AG04449 (cell line): Measurements from ENCODE around the gene CAPG.
A peak's percentile ranks its signal among the peaks of the same experiment; 100 is the strongest.

Source experiments
- CTCF ChIA-PET: fragments of 350-600 bp; formaldehyde crosslinking; extraction: SDS; loops from one replicate; lab custom pipeline; 2021; ENCODE audit warnings: antibody characterized with exemption; lab: Yijun Ruan, JAX
- POLR2A ChIA-PET: fragments of 400-600, 350-600 bp; formaldehyde crosslinking; extraction: SDS; loops from one replicate; lab custom pipeline; 2020; ENCODE audit warnings: antibody characterized with exemption, inconsistent platforms; lab: Yijun Ruan, JAX
- DNase-seq: peaks from one replicate; pipeline ENCODE4 v3.0.0-alpha.2; 2010; ENCODE audit warnings: low read depth, low spot score
- H3K4me3 ChIP-seq: 2 replicates; pipeline ENCODE4 v1.5.1; 2011; ENCODE audit warnings: low read depth, mild to moderate bottlenecking, control low read depth, low read length
- CTCF ChIP-seq: IDR thresholded peaks from one replicate; pipeline ENCODE4 v1.5.1; 2011; ENCODE audit warnings: mild to moderate bottlenecking, moderate library complexity, low read length, control low read depth, inconsistent platforms; ENCODE audit not compliant: insufficient read depth; ENCODE audit errors: missing control alignments

The CAPG gene

GRCh38 chr2:85355073-85355410 is 55.1 kb downstream of the CAPG start:
- no peak for TF ChIP-seq CTCF
- POLR2A ChIA-PET = interaction anchor here (0.6 to 2.3 kb wide), 10 partner anchors 10 to 222 kb away, joined by 3 to 27 read pairs (median 4); partner anchors contain the start of genes MAT2A and TGOLN2
- CTCF ChIA-PET = interaction anchor here (0.8 to 3.7 kb wide), 6 partner anchors 29 to 282 kb away, joined by 3 to 19 read pairs (median 4); partner anchors contain the start of gene MAT2A
- peak overlapping the region; percentile 91 for H3K4me3 ChIP-seq
- no peak for DNase-seq

DNA sequence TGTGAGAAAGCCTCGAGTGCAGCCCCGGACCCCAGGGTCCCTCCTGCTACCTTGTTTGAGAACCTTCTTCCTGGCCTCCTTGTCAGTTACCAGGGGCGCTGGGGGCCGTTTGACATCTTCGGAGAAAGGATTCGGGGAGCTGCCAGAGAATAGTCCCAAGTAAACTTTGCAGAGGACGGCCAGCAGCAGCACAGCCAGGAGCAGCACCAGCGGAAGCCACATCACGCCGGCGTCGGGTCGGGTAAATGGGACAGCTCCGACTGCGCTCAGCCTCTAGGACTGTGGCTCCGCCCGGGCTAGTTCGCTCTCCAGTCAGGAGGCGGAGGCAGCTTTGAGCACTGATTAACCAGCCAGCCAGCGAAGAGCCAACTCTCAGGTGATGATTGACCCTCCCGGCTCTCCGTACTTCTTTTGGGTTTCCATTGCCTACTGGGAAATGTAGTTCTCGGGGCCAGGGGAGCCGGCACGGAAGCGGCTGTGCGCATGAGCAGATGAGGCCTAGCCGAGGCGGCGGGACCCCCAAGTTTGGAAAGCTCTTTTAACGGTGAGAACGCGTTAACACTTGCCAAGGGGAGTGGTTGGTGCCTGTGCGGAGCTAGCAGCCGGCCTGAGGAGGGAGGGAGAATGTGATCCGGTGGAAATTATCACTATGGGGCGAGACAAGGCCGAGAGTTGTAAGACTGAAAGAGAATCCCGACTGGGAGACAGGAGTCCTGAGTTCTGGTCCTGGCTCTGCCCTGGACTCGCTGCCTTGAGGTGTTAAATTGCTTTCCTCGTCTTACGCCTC is 55.7 kb downstream of the CAPG start, which contains the start of the genes ELMOD3 and RETSAT:
Gene ELMOD3 (plus strand): TSS at position 484 of the 787 bp plus-strand sequence. CDS start 2,430 bp downstream, outside the sequence.
Gene RETSAT (minus strand): TSS at position 243 of the 787 bp plus-strand sequence. CDS start 21 bp downstream, at position 222.
- peak; percentile 97 for DNase-seq
- TF ChIP-seq CTCF = no peak
- CTCF ChIA-PET = interaction anchor here (0.6 to 3.7 kb wide), 8 partner anchors 29 to 283 kb away, joined by 3 to 19 read pairs (median 4); partner anchors contain the start of gene MAT2A

DNA sequence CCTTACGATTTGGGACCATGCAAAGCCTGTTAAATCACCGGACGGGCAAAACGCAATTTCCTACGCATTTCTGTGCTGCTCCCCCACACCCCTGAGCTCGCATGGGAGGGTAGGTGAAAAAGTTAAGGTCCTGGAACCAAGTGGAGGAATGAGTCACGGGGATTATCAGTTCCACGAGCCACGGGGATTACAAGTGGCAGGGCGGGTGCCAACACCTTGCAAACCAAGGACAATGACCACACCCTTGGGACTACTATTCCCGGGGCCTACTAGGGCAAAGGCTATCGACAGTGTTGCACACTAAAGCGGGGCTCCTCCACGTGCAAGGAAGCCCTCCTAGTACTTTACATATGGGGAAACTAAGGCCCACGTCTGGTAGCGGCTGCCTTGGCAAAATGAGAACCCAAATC is 56.3 kb downstream of the CAPG start:
- no peak for DNase-seq
- CTCF ChIA-PET = interaction anchor here (1.3 to 3.7 kb wide), 2 partner anchors 53 to 197 kb away, joined by 4 to 19 read pairs; no protein-coding TSS in a partner anchor
- no peak for TF ChIP-seq CTCF
- POLR2A ChIA-PET = interaction anchor here (0.6 to 2.3 kb wide), 10 partner anchors 11 to 241 kb away, joined by 3 to 27 read pairs (median 5); partner anchors contain the start of genes MAT2A, RNF181, SH2D6 and TGOLN2
- H3K4me3 ChIP-seq = peak overlapping the region; percentile 80

More for the DNA sequence above, 55.7 kb downstream of the CAPG start, which contains the start of the genes ELMOD3 and RETSAT:
- POLR2A ChIA-PET = interaction anchor here (0.6 to 2.3 kb wide), 17 partner anchors 8 to 241 kb away, joined by 3 to 27 read pairs (median 4); partner anchors contain the start of genes MAT2A, RNF181, SH2D6 and TGOLN2
- H3K4me3 ChIP-seq = peak within 1 kb of the TSS; percentile 91

DNA sequence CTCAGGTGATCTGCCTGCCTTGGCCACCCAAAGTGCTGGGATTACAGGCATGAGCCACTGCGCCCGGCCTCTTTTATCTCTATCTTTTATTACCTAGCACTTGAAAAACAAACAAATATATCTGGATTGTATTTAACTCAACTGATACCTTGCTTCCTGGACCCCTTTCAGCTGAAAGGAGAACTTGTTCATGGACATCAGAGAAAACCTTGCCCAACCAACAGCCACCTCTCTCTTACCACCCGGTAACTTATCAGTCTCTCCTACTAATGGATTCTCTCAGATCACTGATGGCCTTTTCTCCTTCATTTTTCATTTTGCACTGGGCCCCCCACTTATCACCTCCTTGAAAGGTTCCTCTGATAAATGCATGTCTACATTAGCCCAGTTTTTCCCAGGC is 62.6 kb downstream of the CAPG start:
- H3K4me3 ChIP-seq = no peak overlapping the region
- POLR2A ChIA-PET = no interaction called here
- no peak for DNase-seq
- CTCF ChIA-PET = no interaction called here
- TF ChIP-seq CTCF = no peak
